Kidney (tissue), 14 donors: ENCODE data around the gene IQSEC1. TPM values are rescaled to one million over a fixed set of nuclear protein-coding genes. Genes with fewer than 3 reads are reported as not detected.

ENCODE experiments used
- DNase-seq, 5 donors: peaks; one replicate each; pipeline ENCODE4 v3.0.0-alpha.2; 2013 to 2020
- FAIRE-seq: peaks from 2 replicates; lab custom pipeline; 2012; peaks lifted over from hg19 to GRCh38; lab: Jason Lieb, UNC
- H3K27ac ChIP-seq, 2 donors: one replicate each; pipeline ENCODE4 v1.7.0; 2013; ENCODE audit warnings: low read depth in 2 of 2, low read length in 2 of 2, inconsistent platforms in 1 of 2
- H3K27me3 ChIP-seq: one replicate; pipeline ENCODE4 v1.7.1; 2013; ENCODE audit warnings: low read length, inconsistent platforms; ENCODE audit not compliant: control insufficient read depth, insufficient read depth
- H3K36me3 ChIP-seq, 3 donors: one replicate each; pipeline versions ENCODE4 v1.7.0 to v1.7.1; 2013; ENCODE audit warnings: low read length in 3 of 3, control low read depth in 1 of 3, inconsistent platforms in 1 of 3; ENCODE audit not compliant: insufficient read depth in 3 of 3, control insufficient read depth in 2 of 3
- H3K4me1 ChIP-seq, 3 donors: one replicate each; pipeline versions ENCODE4 v1.7.0 to v1.7.1; 2013; ENCODE audit warnings: low read length in 3 of 3, inconsistent platforms in 1 of 3, low read depth in 1 of 3; ENCODE audit not compliant: control insufficient read depth in 2 of 3, insufficient read depth in 2 of 3
- H3K4me3 ChIP-seq, 3 donors: one replicate each; pipeline versions ENCODE4 v1.7.0 to v1.8.1; 2013; ENCODE audit warnings: low read length in 3 of 3, control low read depth in 1 of 3, inconsistent platforms in 1 of 3
- H3K9ac ChIP-seq, 3 donors: one replicate each; pipeline versions ENCODE4 v1.7.0 to v1.7.1; 2013; ENCODE audit warnings: low read length in 3 of 3, control low read depth in 1 of 3, inconsistent platforms in 1 of 3
- H3K9me3 ChIP-seq, 3 donors: one replicate each; pipeline versions ENCODE4 v1.7.0 to v1.7.1; 2013; ENCODE audit warnings: low read length in 3 of 3, control low read depth in 1 of 3, inconsistent platforms in 1 of 3; ENCODE audit not compliant: control insufficient read depth in 2 of 3, insufficient read depth in 1 of 3
- intact Hi-C: fragments of 100-400 bp; cut with DNase I; formaldehyde crosslinking; loops from one replicate; pipeline ENCODE4 v1.11.1; 2022
- polyA plus RNA-seq: library from polyadenylated mRNA; stranded (reverse); fragments of 350-450 nt; fragmentation: Illumina TruSeq; extraction: RNeasy Lipid Tissue Mini Kit (QIAGEN cat#74804); gene quantifications from one replicate; pipeline ENCODE4 v1.2.3, GENCODE V29; 2014; ENCODE audit warnings: low read depth, low replicate concordance; ENCODE audit not compliant: insufficient read depth
- total RNA-seq: library from RNA; stranded (reverse); fragmentation: NEBNext Ultra II Directional; extraction: Animal tissue kit (Norgen Biotek cat#: 25700); gene quantifications from one replicate; pipeline ENCODE4 v1.2.1, GENCODE V29; 2021
- TF ChIP-seq, protein P1 (sequence below): IDR thresholded peaks from 3 replicates; pipeline ENCODE4 v1.5.1; 2012; ENCODE audit warnings: mild to moderate bottlenecking, moderate library complexity, borderline replicate concordance; ENCODE audit not compliant: insufficient read depth; ENCODE audit errors: extremely low read depth
- donor health status: control.
- donor health status: control.
- donor health status: control.
- donor health status: control.
- donor health status: control.
- donor health status: DM: yes; HTN: yes; CAD: no.
- donor health status: Normal renal cell carcinoma (clear cell type).

The IQSEC1 gene
- total and polyA plus RNA-seq, 2 donors from 2014 or later: 15.1 to 45.7 TPM

DNA sequence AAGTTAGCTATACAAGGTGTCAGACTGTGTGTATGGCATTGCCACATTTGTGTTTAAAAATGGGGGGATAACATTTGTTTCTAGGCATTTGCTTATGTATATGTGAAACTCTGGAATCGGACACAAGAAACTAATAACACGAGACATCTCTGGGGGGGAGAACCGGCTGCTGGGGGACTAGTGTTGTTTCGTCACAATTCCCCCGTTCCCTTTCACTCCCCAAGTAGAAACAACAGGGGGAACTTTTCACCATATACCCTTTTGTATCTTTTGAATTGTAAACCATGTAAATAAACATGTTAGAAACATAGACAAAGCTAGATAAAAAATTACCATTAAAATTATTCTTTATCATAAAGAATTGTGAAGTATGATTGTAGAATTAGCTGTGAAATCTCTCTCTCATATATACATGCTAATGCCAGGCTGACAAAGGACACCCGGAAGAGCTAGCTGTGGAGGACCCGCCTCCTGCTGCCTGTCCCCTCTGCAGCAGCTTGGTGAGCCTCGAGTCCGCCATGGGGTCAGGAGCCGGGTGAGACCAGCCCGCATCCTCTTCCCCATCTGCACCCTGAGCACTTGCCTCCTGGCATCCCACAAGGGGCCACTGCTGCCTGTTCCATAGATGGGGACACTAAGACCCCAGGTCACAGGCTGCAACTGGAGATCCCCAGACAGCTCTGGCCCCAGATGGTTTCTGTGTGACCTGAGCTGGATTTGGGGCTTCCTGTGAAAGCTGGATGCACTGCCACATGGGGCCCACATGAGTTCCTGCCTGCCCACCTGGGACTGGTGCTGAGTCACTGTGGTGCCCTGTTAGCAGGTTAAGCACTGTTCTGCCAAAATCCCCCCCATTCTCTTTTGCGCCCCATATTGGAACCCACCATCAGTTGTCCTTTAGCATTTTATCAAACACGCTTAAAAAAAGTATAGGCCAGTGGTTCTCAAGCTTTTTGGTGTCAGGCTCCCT is 91.6 kb downstream of the IQSEC1 start:
- intact Hi-C loops: loop anchor here (10.0 kb wide), 1 partner anchor 117 kb away; no protein-coding TSS in a partner anchor
- no peak overlapping the region for H3K27ac ChIP-seq
- H3K9me3 ChIP-seq: no peaks in the 10 kb centered on the region
- H3K9ac ChIP-seq: no peak overlapping the region
- TF ChIP-seq, protein P1, sequence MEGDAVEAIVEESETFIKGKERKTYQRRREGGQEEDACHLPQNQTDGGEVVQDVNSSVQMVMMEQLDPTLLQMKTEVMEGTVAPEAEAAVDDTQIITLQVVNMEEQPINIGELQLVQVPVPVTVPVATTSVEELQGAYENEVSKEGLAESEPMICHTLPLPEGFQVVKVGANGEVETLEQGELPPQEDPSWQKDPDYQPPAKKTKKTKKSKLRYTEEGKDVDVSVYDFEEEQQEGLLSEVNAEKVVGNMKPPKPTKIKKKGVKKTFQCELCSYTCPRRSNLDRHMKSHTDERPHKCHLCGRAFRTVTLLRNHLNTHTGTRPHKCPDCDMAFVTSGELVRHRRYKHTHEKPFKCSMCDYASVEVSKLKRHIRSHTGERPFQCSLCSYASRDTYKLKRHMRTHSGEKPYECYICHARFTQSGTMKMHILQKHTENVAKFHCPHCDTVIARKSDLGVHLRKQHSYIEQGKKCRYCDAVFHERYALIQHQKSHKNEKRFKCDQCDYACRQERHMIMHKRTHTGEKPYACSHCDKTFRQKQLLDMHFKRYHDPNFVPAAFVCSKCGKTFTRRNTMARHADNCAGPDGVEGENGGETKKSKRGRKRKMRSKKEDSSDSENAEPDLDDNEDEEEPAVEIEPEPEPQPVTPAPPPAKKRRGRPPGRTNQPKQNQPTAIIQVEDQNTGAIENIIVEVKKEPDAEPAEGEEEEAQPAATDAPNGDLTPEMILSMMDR: no peak
- DNase-seq: no peak
- no peaks in the 10 kb centered on the region for H3K36me3 ChIP-seq
- H3K4me1 ChIP-seq: peaks cover 0 to 3% (median 2%) of the 10 kb centered on the region in 3 donors
- H3K4me3 ChIP-seq: no peak overlapping the region
- no peak for FAIRE-seq
- H3K27me3 ChIP-seq: no peaks in the 10 kb centered on the region

DNA sequence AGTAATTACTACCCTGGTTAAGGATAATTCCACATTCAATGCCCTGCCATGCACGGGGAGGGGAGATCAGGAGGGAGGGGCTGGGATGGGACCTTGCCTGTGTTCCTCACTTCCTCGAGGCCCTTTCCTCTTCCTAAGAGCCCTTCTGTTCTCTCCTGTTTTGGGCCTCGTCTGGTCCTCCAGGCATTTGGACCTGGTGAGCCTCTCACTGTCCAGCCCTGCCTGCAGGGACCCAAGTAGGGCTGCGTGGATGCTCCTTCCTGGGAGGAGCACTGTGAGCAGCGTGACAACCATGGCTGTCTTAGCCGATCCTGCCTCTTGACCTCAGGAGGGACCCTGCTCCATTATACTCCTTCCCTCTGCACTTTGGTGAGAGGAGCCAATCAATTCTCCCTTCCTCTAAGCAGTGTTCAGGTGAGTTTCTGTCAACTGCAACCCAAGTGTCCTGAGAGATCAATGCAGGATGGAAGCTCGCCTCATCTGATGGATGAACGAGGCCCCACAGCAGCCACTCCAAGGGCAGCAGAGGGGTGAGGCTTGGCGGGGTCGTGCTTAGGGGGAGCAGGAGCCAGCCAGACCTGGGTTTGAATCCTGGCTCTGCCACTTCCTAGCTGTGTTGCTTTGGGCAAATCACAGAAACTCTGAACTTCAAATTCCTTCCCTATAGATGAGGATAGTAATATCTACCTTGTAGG is 92.5 kb downstream of the IQSEC1 start:
- no peak overlapping the region for H3K9ac ChIP-seq
- peaks cover 0 to 3% (median 0%) of the 10 kb centered on the region in 3 donors for H3K4me1 ChIP-seq
- FAIRE-seq (no peak), DNase-seq (no peak)
- H3K27me3 ChIP-seq: no peaks in the 10 kb centered on the region
- no peak overlapping the region for H3K4me3 ChIP-seq
- TF ChIP-seq, protein P1: no peak
- intact Hi-C loops: loop anchor here (10.0 kb wide), 1 partner anchor 116 kb away; no protein-coding TSS in a partner anchor
- H3K36me3 ChIP-seq: no peaks in the 10 kb centered on the region
- no peak overlapping the region for H3K27ac ChIP-seq
- H3K9me3 ChIP-seq: no peaks in the 10 kb centered on the region

- TF ChIP-seq, protein P1: no peak
- H3K4me1 ChIP-seq: peaks cover 0 to 3% (median 0%) of the 10 kb centered on the region in 3 donors
- H3K9me3 ChIP-seq: no peaks in the 10 kb centered on the region
- H3K36me3 ChIP-seq: no peaks in the 10 kb centered on the region
- no peaks in the 10 kb centered on the region for H3K27me3 ChIP-seq
- no peak overlapping the region for H3K9ac ChIP-seq
- intact Hi-C loops: loop anchor here (10.0 kb wide), 1 partner anchor 115 kb away; no protein-coding TSS in a partner anchor
- no peak overlapping the region for H3K27ac ChIP-seq
- FAIRE-seq (no peak), DNase-seq (no peak)
- no peak overlapping the region for H3K4me3 ChIP-seq
Measured at GRCh38 chr3:12979947-12980487, 93.2 kb downstream of the IQSEC1 start.
